ENCODE measurements around the gene ADGB.
A peak's percentile ranks its signal among the peaks of the same experiment; 100 is the strongest.
"Not testable (repeated sequence)": the region's sequence is repeated elsewhere in the genome, so short reads cannot be mapped to it uniquely, and the experiment has no call there.

The ADGB gene

GRCh38 chr6:146815511-146816462, 217.0 kb downstream of the ADGB start:
- DNase-seq (ENCODE audit: low spot score), result not testable (repeated sequence)

- no peak for DNase-seq (ENCODE audit: low spot score)
These were observed 221.0 kb downstream of the ADGB start for GRCh38 chr6:146819596-146820320.

GRCh38 chr6:146827216-146827928, 228.6 kb downstream of the ADGB start:
- DNase-seq (ENCODE audit: low spot score), result no peak

- no peak for DNase-seq (ENCODE audit: low spot score)
These were observed 231.2 kb downstream of the ADGB start for GRCh38 chr6:146829792-146830565.

GRCh38 chr6:146833157-146833556, 234.4 kb downstream of the ADGB start:
- DNase-seq (ENCODE audit: low spot score), result no peak

- no peak for DNase-seq (ENCODE audit: low spot score)
These were observed 241.4 kb downstream of the ADGB start for GRCh38 chr6:146840216-146840615.

DNA sequence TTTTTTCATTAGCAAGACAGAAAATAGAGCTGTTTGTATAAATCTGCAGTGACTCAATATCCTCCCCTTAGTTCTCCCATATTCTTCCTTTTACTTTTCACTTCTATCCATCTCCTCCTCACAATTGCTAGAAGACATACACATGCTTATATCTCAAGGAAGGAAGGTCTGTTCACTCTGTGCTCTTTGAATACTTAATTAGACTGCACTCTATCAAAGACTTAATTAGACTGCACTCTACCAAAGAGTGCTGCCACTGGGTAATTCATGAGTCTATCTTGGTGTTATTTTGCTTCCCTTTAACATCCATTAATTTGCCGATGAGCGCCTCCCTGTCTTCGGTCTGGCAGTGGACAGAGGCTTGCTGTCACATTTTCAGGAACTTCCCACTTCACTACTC, 241.9 kb downstream of the ADGB start:
- no peak for DNase-seq (ENCODE audit: low spot score)

DNA sequence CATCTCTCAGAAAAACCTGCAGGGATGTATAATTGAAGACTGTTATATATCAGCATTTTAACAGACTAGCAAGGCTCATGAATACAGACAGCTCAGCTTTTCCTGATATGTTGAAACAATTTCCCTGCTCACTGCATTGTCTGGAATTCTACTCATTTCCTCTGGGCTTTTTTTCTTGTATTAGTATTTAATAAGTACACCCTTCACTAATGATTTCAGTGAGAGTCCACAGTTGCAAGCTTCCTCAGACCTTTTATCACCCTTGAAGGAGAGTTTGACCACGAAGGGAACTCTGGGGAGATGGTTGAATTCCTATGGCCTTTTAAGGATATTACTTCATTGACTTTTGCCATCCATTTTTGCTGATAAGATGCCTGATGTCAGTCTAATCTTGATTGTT, 248.7 kb downstream of the ADGB start:
- peak; percentile 27 for DNase-seq (ENCODE audit: low spot score)

DNA sequence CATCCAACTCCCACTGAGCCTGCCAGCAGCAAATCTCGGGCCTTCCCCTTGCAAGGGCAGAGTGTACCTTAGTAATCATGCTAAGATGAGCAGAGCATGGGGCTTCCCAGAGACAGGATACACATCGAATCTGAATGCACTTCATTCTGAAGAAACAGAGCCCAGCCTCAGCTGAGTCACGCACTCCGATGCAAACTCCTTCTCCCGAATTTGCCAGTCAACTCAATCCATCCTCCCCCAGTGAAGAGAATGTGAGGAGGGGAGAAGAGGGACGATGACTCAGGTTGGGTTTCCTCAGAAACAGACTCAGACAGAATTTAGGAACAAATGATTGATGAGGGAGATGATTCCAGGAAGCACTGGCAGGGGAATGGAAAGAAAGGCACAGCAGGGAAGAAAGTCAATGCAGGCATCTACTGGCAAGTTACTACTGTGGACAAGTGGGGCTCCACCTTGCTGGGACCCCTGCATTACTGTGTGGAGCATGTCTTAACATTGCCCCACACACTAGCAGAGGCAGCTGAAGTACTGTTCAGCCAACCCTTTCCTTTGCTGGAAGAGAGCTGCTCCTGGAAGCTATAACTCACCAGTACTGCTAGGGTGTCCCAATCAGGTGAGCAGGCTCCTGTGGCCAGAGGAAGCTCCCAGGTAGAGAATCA, 251.6 kb downstream of the ADGB start:
- peak; percentile 58 for DNase-seq (ENCODE audit: low spot score)

DNA sequence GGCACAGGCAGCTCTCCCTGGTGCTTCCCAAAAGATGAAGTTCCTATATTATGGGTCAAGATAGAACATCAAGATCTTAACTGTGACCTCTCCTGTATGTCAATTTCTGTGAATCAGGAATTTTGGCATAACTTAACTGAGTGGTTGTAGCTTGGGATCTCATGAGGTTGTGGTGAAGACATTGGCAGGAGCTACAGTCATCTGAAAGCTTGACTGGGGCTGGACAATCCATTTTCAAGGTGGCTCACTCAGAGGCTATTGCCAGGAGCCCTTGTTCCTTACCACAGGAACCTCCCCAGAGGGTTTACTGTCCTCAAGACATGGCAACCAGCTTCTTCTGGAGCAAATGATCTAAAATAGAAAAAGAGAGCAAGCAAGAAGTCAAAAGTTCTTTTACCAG, 252.2 kb downstream of the ADGB start:
- no peak for DNase-seq (ENCODE audit: low spot score)

DNA sequence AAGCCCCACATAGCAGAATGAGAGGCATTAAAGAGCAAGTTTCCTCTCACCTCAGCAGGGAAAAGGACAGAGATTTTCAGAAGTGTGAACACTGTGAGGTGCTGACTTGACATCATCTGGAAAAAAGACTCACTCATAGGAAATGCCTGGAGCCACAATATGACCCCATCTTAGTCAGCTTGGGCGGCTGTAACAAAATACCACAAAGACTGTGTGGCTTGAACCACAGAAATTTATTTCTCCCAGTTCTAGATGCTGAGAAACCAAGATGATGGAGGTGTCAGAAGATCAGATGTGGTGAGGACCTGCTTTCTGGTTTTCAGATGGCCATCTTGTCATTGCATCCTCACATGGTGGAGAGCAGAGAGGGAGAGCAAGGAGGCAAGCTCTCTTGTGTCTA, 253.1 kb downstream of the ADGB start:
- DNase-seq (ENCODE audit: low spot score), result peak; percentile 65

- DNase-seq (ENCODE audit: low spot score), result not testable (repeated sequence)
These were observed 255.9 kb downstream of the ADGB start for GRCh38 chr6:146854521-146855255.

GRCh38 chr6:146855889-146856288, 257.1 kb downstream of the ADGB start:
- no peak for DNase-seq (ENCODE audit: low spot score)

- DNase-seq (ENCODE audit: low spot score), result no peak
These were observed 257.5 kb downstream of the ADGB start for GRCh38 chr6:146856296-146856695.

- peak; percentile 92 for DNase-seq (ENCODE audit: low spot score)
These were observed 258.6 kb downstream of the ADGB start for GRCh38 chr6:146857180-146857979.

DNA sequence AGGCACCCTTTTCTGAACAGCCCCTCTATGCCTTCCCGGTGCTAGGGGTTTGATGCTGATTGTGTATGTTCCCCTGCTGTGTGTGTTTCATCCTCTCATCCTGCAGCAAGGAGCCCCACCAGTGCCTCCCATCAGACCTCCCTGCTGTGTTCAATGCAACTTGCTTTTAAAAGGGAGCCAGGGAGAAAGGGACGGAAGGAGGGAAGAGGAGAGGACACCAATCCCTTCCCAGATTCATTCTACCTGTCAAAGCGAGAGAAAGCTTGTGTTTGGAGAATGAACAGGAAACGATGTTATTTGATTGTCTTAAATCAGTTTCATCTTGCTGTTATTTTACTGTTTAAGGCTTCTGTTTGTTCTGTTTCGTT, 259.2 kb downstream of the ADGB start:
- peak; percentile 19 for DNase-seq (ENCODE audit: low spot score)

DNA sequence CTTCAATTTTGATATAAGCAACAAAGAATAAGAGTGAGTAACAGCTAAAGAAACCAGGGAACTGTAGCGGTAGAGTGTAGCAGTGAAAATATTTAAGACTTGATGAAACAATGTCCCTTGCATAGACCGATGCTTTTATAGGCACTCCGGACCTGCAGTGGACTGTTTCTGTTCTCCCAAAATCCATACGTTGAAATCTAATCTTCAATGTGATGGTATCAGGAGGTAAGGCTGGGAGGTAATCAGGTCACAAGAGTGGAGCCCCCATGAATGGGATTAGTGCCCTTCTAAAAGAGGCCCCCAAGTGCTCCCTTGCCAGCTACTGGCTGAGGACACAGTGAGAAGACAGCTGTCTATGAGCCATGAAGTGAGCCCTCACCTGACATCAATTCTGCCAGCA, 260.4 kb downstream of the ADGB start:
- DNase-seq (ENCODE audit: low spot score), result no peak

- no peak for DNase-seq (ENCODE audit: low spot score)
These were observed 261.2 kb downstream of the ADGB start for GRCh38 chr6:146859795-146860495.

DNA sequence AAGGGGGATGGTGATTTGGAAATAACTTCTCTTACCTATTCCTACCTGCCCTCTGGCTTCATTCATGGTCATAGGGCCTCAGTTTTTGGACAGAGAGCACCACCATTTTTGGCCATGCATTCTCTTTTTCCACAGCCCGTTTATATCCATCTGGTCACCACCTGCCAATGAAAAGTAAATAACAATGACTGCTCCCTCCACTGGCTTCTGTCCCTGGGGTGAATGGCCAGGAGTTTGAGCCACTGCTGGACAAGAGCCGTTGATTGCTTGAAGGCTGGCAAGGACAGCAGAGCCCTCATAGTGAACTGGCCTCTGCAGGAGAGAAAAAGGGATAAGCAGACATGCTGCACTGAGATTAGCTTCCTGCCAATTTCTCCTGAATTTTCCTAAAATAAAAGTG, 261.8 kb downstream of the ADGB start:
- no peak for DNase-seq (ENCODE audit: low spot score)

Measured in GM03348 (cell line).